ENCODE results near the gene EPPIN.
"Not testable (repeated sequence)": the region's sequence is repeated elsewhere in the genome, so short reads cannot be mapped to it uniquely, and the experiment has no call there.

The EPPIN gene

DNA sequence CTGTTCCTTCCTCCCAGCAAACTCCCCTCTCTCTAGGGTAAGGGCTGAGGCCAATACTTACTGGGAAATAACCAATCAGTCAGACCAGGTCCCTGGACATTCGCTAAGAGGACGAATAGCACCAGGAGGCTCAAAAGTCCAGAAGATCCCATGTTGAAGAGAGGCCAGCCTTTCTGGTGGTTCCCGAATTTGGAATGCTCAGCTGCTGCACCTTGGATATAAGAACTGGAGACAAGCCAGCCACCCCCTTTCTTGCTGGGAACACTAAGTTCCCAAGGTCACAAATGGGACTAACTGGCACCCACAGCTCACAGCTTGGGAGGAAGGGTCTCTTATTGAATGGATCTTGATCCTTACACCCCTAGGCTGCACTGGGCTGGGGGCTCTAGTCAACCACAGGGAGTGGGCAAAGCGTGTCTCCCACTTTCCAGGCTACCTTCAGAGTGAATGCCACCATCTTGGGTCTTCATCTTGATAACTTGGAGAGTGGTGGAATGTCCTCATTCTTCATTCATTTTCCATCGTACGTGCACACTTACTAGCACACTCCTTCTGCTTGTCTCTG is at the start of gene EPPIN:
TSS of gene EPPIN (minus strand) at position 196 of the 565 bp plus-strand sequence. CDS start at position 152, 44 bp downstream.
- H3K9ac ChIP-seq (ENCODE audit: low read depth, low read length): no peak within 1 kb of the TSS
- no peak within 1 kb of the TSS for H3K27ac ChIP-seq (ENCODE audit: low read length)
- no peaks in the 10 kb centered on the region for H3K9me3 ChIP-seq (ENCODE audit: insufficient read depth, low read depth, low read length)
- no peaks in the 10 kb centered on the region for H3K4me1 ChIP-seq (ENCODE audit: insufficient read depth, low read length)
- H3K4me3 ChIP-seq (ENCODE audit: low read length): no peak within 1 kb of the TSS
- H3K36me3 ChIP-seq (ENCODE audit: insufficient read depth, low read depth, low read length): no peaks in the 10 kb centered on the region
- no peaks in the 10 kb centered on the region for H3K27me3 ChIP-seq (ENCODE audit: insufficient read depth, low read length)

DNA sequence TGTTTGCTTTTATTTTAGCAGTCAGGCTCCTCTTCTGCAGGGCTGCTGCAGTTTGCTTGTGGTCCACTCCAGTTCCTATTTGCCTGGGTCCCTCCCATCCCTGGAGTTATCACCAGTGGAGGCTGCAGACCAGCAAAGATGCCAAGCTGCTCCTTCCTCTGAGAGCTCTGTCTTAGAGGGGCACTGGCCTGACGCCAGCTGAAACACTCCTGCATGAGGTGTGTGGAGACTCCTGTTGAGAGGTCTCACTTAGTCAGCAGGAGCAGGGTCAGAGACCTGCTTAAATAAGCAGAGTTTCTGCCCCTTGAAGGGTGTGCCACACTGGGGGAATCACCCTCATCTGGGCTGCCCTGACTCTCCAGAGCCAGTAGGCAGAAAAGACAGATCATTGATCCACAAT is 48.0 kb upstream of the EPPIN start:
- H3K4me1 ChIP-seq (ENCODE audit: insufficient read depth, low read length): no peaks in the 10 kb centered on the region
- no peaks in the 10 kb centered on the region for H3K27me3 ChIP-seq (ENCODE audit: insufficient read depth, low read length)
- no peak overlapping the region for H3K27ac ChIP-seq (ENCODE audit: low read length)
- no peaks in the 10 kb centered on the region for H3K36me3 ChIP-seq (ENCODE audit: insufficient read depth, low read depth, low read length)
- H3K9ac ChIP-seq (ENCODE audit: low read depth, low read length): no peak overlapping the region
- H3K9me3 ChIP-seq (ENCODE audit: insufficient read depth, low read depth, low read length): no peaks in the 10 kb centered on the region; the same call in 1 of the 2 replicates
- no peak overlapping the region for H3K4me3 ChIP-seq (ENCODE audit: low read length)

DNA sequence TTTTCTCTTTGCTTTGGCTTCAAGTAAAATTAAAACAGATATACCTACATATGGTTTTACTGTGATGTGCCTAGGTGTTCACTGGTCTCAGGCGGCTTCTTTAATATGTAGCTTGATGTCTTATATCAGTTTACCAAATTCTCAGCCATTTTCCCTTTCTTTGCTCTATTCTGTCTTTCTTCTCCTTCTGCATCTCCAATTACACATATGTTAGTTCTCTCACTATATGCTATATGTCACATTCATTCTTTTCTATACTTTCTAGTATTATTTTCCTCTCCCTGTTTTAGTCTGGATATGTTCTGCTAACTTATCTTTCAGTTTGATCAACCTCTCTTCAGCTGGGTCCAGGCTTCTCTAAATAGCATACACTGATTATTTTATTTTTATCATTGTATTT is 46.3 kb upstream of the EPPIN start:
- H3K36me3 ChIP-seq (ENCODE audit: insufficient read depth, low read depth, low read length): no peaks in the 10 kb centered on the region
- no peak overlapping the region for H3K27ac ChIP-seq (ENCODE audit: low read length)
- no peaks in the 10 kb centered on the region for H3K4me1 ChIP-seq (ENCODE audit: insufficient read depth, low read length)
- no peak overlapping the region for H3K4me3 ChIP-seq (ENCODE audit: low read length)
- no peaks in the 10 kb centered on the region for H3K27me3 ChIP-seq (ENCODE audit: insufficient read depth, low read length)
- no peak overlapping the region for H3K9ac ChIP-seq (ENCODE audit: low read depth, low read length)
- H3K9me3 ChIP-seq (ENCODE audit: insufficient read depth, low read depth, low read length): no peaks in the 10 kb centered on the region; the same call in 1 of the 2 replicates

DNA sequence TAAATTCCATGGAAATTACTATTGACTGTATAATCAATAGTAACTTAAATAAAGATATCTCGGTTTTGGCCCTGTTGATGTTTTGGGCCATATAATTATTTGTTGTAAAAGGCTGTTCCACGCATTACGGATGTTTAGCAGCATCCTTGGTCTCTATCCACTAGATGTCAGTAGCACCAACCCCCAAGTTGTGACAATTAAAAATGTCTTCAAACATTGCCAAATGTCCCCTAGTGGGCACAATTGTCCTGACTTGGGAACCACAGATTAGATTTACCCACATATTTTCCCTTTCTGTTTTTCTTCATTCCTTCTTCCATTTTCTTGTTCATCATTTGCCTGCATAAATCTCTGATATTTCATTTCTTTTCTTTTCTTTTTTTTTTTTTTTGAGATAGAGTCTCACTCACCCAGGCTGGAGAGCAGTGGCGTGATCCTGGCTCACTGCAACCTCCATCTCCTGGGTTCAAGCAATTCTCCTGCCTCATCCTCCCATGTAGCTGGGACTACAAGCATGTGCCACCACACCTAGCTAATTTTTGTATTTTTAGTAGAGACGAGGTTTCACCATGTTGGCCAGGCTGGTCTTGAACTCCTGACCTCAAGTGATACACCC is 45.5 kb upstream of the EPPIN start:
- no peaks in the 10 kb centered on the region for H3K36me3 ChIP-seq (ENCODE audit: insufficient read depth, low read depth, low read length)
- H3K27ac ChIP-seq (ENCODE audit: low read length): no peak overlapping the region
- no peak overlapping the region for H3K9ac ChIP-seq (ENCODE audit: low read depth, low read length)
- H3K4me3 ChIP-seq (ENCODE audit: low read length): no peak overlapping the region
- no peaks in the 10 kb centered on the region for H3K4me1 ChIP-seq (ENCODE audit: insufficient read depth, low read length)
- H3K27me3 ChIP-seq (ENCODE audit: insufficient read depth, low read length): no peaks in the 10 kb centered on the region
- no peaks in the 10 kb centered on the region; the same call in 1 of the 2 replicates for H3K9me3 ChIP-seq (ENCODE audit: insufficient read depth, low read depth, low read length)

DNA sequence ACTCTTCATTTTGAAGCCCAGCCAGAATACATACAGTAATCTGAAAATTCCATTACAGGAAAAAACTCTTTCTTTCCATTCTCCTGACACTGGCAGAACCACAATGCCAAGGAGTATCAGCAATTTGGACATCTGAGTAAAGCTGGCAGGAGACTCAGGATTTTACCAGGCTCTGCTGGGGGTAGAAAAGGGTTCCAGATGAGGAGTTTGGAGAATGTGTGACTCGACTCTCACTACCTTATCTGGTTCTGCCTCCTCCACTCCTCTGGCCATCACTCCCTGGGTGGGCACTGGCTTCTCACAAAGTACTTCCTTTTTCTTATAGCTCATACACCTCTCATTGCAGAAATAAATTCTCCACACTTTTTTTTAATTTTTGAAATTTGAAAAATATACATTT is 42.5 kb upstream of the EPPIN start:
- Histone ChIP-seq H3K4me3 (ENCODE audit: low read length) (no peak overlapping the region), H3K9me3 (ENCODE audit: insufficient read depth, low read depth, low read length) (no peaks in the 10 kb centered on the region; the same call in 1 of the 2 replicates), H3K4me1 (ENCODE audit: insufficient read depth, low read length) (no peaks in the 10 kb centered on the region), H3K27ac (ENCODE audit: low read length) (no peak overlapping the region), H3K27me3 (ENCODE audit: insufficient read depth, low read length) (no peaks in the 10 kb centered on the region), H3K9ac (ENCODE audit: low read depth, low read length) (no peak overlapping the region), H3K36me3 (ENCODE audit: insufficient read depth, low read depth, low read length) (no peaks in the 10 kb centered on the region)

DNA sequence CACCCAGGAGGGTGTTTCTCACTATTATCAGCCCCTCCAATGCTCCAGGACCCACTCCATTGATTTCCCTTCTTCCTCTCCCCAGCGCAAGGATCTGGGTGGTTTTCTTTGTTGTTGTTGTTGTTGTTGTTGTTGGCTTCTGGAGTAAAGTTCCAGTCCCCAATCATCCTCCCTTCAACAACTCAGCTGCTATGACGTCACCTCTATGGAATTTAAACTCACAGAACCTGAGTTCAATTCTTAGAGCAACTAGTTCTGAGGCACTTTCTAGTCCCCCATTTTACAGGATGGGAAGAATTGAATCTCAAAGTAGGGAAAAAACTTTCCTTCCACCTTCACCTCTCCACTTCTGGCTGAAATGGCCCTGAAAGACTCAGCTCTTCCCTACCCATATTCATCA is 41.6 kb upstream of the EPPIN start:
- no peaks in the 10 kb centered on the region; the same call in 1 of the 2 replicates for H3K9me3 ChIP-seq (ENCODE audit: insufficient read depth, low read depth, low read length)

DNA sequence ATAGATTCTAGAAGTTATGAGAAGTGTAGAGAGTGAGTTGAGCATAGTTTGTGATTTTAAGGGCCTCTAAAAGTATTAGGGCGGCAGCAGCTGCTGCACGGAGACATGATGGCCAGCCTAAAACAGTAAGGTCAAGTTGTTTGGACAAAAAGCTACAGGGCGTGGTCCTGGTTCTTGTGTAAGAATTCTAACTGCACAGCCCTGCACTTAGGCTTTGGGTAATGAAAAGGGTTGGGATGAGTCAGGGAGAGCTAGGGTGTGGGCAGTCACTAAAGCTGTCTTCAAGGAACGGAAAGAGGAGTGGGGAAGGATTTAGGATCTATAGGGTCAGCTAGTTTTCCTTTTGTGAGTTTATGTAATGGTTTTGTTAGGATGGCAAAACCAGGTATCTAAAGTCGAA is 38.8 kb upstream of the EPPIN start:
- H3K9ac ChIP-seq (ENCODE audit: low read depth, low read length); H3K4me3 ChIP-seq (ENCODE audit: low read length); H3K27ac ChIP-seq (ENCODE audit: low read length); H3K36me3 ChIP-seq (ENCODE audit: insufficient read depth, low read depth, low read length); H3K9me3 ChIP-seq (ENCODE audit: insufficient read depth, low read depth, low read length); H3K27me3 ChIP-seq (ENCODE audit: insufficient read depth, low read length): not testable (repeated sequence)
- H3K4me1 ChIP-seq (ENCODE audit: insufficient read depth, low read length): peaks cover 12% of the 10 kb centered on the region

More for the DNA sequence above, 41.6 kb upstream of the EPPIN start:
- Histone ChIP-seq H3K27ac (ENCODE audit: low read length) (no peak overlapping the region), H3K27me3 (ENCODE audit: insufficient read depth, low read length) (no peaks in the 10 kb centered on the region), H3K36me3 (ENCODE audit: insufficient read depth, low read depth, low read length) (no peaks in the 10 kb centered on the region), H3K4me3 (ENCODE audit: low read length) (no peak overlapping the region), H3K4me1 (ENCODE audit: insufficient read depth, low read length) (peaks cover 1% of the 10 kb centered on the region; the same call in 1 of the 2 replicates), H3K9ac (ENCODE audit: low read depth, low read length) (no peak overlapping the region)

DNA sequence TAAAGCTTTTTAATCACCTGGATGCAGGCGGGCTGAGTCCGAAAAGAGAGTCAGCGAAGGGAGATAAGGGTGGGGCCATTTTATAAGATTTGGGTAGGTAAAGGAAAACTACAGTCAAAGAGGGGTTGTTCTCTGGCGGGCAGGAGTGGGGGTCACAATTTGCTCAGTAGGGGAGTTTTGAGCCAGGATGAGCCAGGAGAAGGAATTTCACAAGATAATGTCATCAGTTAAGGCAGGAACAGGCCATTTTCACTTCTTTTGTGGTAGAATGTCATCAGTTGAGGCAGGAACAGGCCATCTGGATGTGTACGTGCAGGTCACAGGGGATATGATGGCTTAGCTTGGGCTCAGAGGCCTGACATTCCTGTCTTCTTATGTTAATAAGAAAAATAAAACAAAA is 37.1 kb upstream of the EPPIN start:
- not testable (repeated sequence) for H3K4me3 ChIP-seq (ENCODE audit: low read length); H3K36me3 ChIP-seq (ENCODE audit: insufficient read depth, low read depth, low read length); H3K9me3 ChIP-seq (ENCODE audit: insufficient read depth, low read depth, low read length); H3K27ac ChIP-seq (ENCODE audit: low read length); H3K9ac ChIP-seq (ENCODE audit: low read depth, low read length); H3K27me3 ChIP-seq (ENCODE audit: insufficient read depth, low read length)
- H3K4me1 ChIP-seq (ENCODE audit: insufficient read depth, low read length): peaks cover 12% of the 10 kb centered on the region

DNA sequence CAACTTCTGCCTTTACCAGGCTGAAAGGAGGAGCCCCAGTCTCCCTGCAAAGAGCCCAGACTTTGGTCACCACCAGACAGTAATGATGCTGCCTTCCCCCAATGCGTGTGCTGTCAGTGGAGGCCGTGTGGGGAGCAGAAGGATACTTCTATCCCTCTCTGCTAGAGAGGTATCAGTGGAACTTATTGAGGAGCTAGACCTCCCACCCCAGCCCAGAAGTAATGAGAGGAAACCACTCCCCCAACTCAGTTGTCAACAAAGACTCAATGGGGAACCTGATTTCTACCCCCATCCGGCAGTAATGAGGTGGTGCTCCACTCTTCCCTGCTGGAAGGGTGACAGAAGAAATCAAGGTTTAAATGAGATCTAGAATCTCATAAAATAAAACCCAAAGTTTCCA is 36.3 kb upstream of the EPPIN start:
- no peaks in the 10 kb centered on the region for H3K9me3 ChIP-seq (ENCODE audit: insufficient read depth, low read depth, low read length)

DNA sequence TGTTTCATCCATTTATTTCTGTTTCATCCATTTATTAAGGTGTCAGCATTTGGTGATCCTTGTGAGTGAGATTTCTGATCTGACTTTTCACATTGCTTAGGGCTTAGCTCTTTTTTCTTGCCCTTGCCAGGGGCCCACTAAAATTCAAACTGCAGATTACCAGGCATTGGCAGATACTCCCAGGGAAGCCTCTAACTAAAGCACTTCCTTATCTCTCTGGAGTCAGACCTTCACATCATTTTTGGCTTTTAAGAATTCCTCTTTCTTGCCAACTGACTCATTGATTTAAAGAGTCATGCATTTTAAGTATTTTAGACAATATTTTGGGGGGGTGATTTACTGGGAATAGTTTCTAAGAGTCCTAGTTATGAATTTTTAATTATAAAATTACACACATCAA is 34.5 kb upstream of the EPPIN start:
- Histone ChIP-seq H3K36me3 (ENCODE audit: insufficient read depth, low read depth, low read length) (no peaks in the 10 kb centered on the region), H3K27ac (ENCODE audit: low read length) (no peak overlapping the region), H3K9me3 (ENCODE audit: insufficient read depth, low read depth, low read length) (no peaks in the 10 kb centered on the region), H3K4me1 (ENCODE audit: insufficient read depth, low read length) (peaks cover 12% of the 10 kb centered on the region), H3K27me3 (ENCODE audit: insufficient read depth, low read length) (no peaks in the 10 kb centered on the region), H3K4me3 (ENCODE audit: low read length) (no peak overlapping the region), H3K9ac (ENCODE audit: low read depth, low read length) (no peak overlapping the region)

More for the DNA sequence above, 36.3 kb upstream of the EPPIN start:
- Histone ChIP-seq H3K36me3 (ENCODE audit: insufficient read depth, low read depth, low read length) (no peaks in the 10 kb centered on the region), H3K27ac (ENCODE audit: low read length) (peak overlapping the region; percentile 14), H3K4me3 (ENCODE audit: low read length) (peak overlapping the region; percentile 40; the same call in 1 of the 2 replicates), H3K27me3 (ENCODE audit: insufficient read depth, low read length) (no peaks in the 10 kb centered on the region), H3K9ac (ENCODE audit: low read depth, low read length) (peak overlapping the region; percentile 53; the same call in 1 of the 2 replicates), H3K4me1 (ENCODE audit: insufficient read depth, low read length) (peaks cover 12% of the 10 kb centered on the region)

DNA sequence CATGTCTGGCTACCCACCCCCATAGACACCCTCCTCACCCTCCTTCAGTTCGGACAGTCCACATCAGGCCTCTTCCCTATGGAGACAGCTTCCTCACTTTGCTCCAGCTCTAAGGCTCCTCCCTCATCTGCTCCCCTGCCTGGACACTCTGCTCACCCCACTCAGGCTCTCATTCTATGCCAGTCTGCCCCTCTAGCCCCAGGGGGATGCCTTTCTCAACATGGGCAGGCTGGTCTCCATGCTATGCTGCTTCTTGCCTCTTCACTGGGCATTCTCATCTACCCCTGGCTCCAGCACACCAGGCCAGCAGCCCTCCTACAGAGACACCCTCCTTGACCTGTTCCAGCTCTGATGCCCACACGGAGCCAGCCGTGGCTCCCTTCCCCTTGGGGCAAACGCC is 32.0 kb upstream of the EPPIN start, which contains the start of gene WFDC8:
TSS of gene WFDC8 (minus strand) at position 101 of the 400 bp plus-strand sequence. CDS start at position 64, 37 bp downstream.
- H3K9ac ChIP-seq (ENCODE audit: low read depth, low read length): peak within 1 kb of the TSS; percentile 1; the same call in 1 of the 2 replicates
- H3K27ac ChIP-seq (ENCODE audit: low read length): no peak within 1 kb of the TSS
- H3K36me3 ChIP-seq (ENCODE audit: insufficient read depth, low read depth, low read length): no peaks in the 10 kb centered on the region
- peaks cover 12% of the 10 kb centered on the region for H3K4me1 ChIP-seq (ENCODE audit: insufficient read depth, low read length)
- no peaks in the 10 kb centered on the region for H3K9me3 ChIP-seq (ENCODE audit: insufficient read depth, low read depth, low read length)
- H3K4me3 ChIP-seq (ENCODE audit: low read length): no peak within 1 kb of the TSS
- H3K27me3 ChIP-seq (ENCODE audit: insufficient read depth, low read length): no peaks in the 10 kb centered on the region

DNA sequence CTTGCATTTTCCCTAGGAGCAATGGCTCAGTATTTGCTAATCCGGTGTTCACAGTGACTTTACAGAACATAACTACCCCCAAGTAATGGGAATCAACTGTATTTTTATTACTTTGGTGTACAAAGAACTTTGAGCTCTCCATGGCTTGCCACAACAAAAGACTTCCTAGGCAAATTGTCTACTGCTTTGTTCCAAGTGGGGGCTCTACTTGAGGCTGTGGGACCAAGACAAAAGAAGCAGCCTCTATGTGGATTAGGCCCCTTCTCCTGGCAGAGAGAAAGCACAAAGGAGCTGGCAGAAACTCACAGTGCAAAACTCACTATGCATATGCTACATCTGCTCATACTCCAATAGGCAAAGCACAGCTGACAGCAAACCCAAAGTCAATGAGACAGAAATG is 31.0 kb upstream of the EPPIN start:
- peak overlapping the region; percentile 1; the same call in 1 of the 2 replicates for H3K9ac ChIP-seq (ENCODE audit: low read depth, low read length)
- no peaks in the 10 kb centered on the region for H3K27me3 ChIP-seq (ENCODE audit: insufficient read depth, low read length)
- H3K9me3 ChIP-seq (ENCODE audit: insufficient read depth, low read depth, low read length): no peaks in the 10 kb centered on the region
- no peak overlapping the region for H3K4me3 ChIP-seq (ENCODE audit: low read length)
- no peaks in the 10 kb centered on the region for H3K36me3 ChIP-seq (ENCODE audit: insufficient read depth, low read depth, low read length)
- H3K4me1 ChIP-seq (ENCODE audit: insufficient read depth, low read length): peaks cover 5% of the 10 kb centered on the region
- no peak overlapping the region for H3K27ac ChIP-seq (ENCODE audit: low read length)
